ENCODE data around the gene SCRT2. TPM values are rescaled to one million over a fixed set of nuclear protein-coding genes. Genes with fewer than 3 reads are reported as not detected.

SCRT2 gene
- total RNA-seq, 1 experiment from 2014 or later = not detected

DNA sequence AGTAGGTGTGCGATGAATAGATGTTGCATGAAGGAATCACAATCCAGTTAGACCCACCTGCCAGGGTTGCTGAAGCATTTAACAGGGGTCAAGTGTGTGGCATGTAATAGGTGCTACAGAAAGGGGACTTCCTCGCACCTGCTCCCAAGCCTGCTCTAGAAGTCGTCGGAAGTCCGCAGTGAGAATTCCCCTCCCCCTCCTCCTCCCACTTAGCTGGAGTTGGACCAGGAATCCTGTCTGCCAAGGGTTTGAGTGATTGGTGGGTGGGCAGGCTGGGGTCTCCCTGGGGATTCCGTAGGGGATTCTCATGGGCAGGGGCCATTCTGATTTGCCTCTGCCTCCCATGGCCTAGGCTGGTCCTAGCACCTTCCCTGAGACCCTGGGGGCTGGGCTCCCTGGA is 10.3 kb downstream of the SCRT2 start:
- no peak for TF ChIP-seq ZNF274 (IDR thresholded peaks at IDR 0.05; ENCODE audit: low read depth, low read length)
- no peak for TF ChIP-seq MAX (IDR thresholded peaks at IDR 0.05)
- TF ChIP-seq ELF1 (IDR thresholded peaks at IDR 0.05; ENCODE audit: borderline replicate concordance, low read depth) = no peak
- TF ChIP-seq EZH2phosphoT487 (IDR thresholded peaks at IDR 0.05; ENCODE audit: borderline replicate concordance) = no peak
- no peak for TF ChIP-seq EZH2 (IDR thresholded peaks at IDR 0.05)
- no peak for TF ChIP-seq CTCF (IDR thresholded peaks at IDR 0.05 in 2 of 3, conservative IDR thresholded peaks at IDR 0.05 in 1 of 3; ENCODE audit: borderline replicate concordance in 1 of 3, insufficient read depth in 1 of 3, low read depth in 2 of 3, low read length in 2 of 3)
- TF ChIP-seq, protein P1, sequence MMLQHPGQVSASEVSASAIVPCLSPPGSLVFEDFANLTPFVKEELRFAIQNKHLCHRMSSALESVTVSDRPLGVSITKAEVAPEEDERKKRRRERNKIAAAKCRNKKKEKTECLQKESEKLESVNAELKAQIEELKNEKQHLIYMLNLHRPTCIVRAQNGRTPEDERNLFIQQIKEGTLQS (IDR thresholded peaks at IDR 0.05) = no peak
- TF ChIP-seq POLR2A (IDR thresholded peaks at IDR 0.05; ENCODE audit: borderline replicate concordance, extremely low read depth, insufficient read depth, insufficient read length) = no peak
- TF ChIP-seq SP1 (IDR thresholded peaks at IDR 0.05; ENCODE audit: low read depth) = no peak
- TF ChIP-seq REST (IDR thresholded peaks at IDR 0.05; ENCODE audit: low read depth) = no peak
- TF ChIP-seq JUND (IDR thresholded peaks at IDR 0.05) = no peak
- no peak for TF ChIP-seq POLR2AphosphoS5 (IDR thresholded peaks at IDR 0.05; ENCODE audit: low read depth, low read length)
- no peak for TF ChIP-seq SIN3A (IDR thresholded peaks at IDR 0.05; ENCODE audit: low read depth)
- TF ChIP-seq CEBPB (IDR thresholded peaks at IDR 0.05; ENCODE audit: low read depth) = no peak
- no peak for TF ChIP-seq RAD21 (IDR thresholded peaks at IDR 0.05; ENCODE audit: low read depth)
- Histone ChIP-seq H3K9me2 (ENCODE audit: insufficient read depth) (no peaks in the 10 kb centered on the region), H3K79me2 (ENCODE audit: insufficient read depth, low read length) (no peaks in the 10 kb centered on the region), H3K9ac (ENCODE audit: low read length) (no peak overlapping the region), H3K27ac (ENCODE audit: low read depth, low read length) (no peak overlapping the region), H3K36me3 (ENCODE audit: control insufficient read depth in 1 of 2, insufficient read depth in 2 of 2, low read length in 2 of 2) (no peaks in the 10 kb centered on the region), H3K4me3 (replicated peaks in 1 of 2; ENCODE audit: low read depth in 1 of 2, low read length in 2 of 2) (no peak overlapping the region), H4K20me1 (ENCODE audit: insufficient read depth) (no peaks in the 10 kb centered on the region), H3K4me1 (ENCODE audit: control insufficient read depth in 1 of 2, insufficient read depth in 2 of 2, low read length in 2 of 2) (peaks cover 0 to 6% of the 10 kb centered on the region in 2 experiments; a peak in 1 of 4 replicates), H3K27me3 (ENCODE audit: insufficient read depth, low read length) (no peaks in the 10 kb centered on the region), H3K9me3 (ENCODE audit: control insufficient read depth in 1 of 2, insufficient read depth in 1 of 2, low read depth in 1 of 2, low read length in 2 of 2) (no peaks in the 10 kb centered on the region), H2AFZ (ENCODE audit: low read depth, low read length, poor library complexity, severe bottlenecking) (no peak overlapping the region), H3K4me2 (ENCODE audit: low read length) (no peak overlapping the region)
- ChIA-PET RAD21 (ENCODE audit: low non-redundant PET in 1 of 2, low total read pairs in 2 of 2, uncharacterized antibody in 2 of 2, unreplicated experiment in 2 of 2) (no interaction called here), CTCF (interaction anchor here (1.3 kb wide), 1 partner anchor 102 kb away, joined by 3 read pairs; no protein-coding TSS in a partner anchor), POLR2A (no interaction called here)
- no TSS peak for BruUV-seq (replicated peaks)
- no peak for DNase-seq (ENCODE audit: low read depth, low spot score)
- ATAC-seq = no peak
- intact Hi-C loops (cut with micrococcal nuclease) = loop anchor here (5.0 kb wide), 1 partner anchor 313 kb away; no protein-coding TSS in a partner anchor

Measured in HCT116 (cell line).